Measurements from ENCODE around the gene PRKAG2. TPM values are rescaled to one million over a fixed set of nuclear protein-coding genes. Genes with fewer than 3 reads are reported as not detected.

Gene PRKAG2
- total RNA-seq, 1 experiment from 2014 or later, result 73.9 TPM

DNA sequence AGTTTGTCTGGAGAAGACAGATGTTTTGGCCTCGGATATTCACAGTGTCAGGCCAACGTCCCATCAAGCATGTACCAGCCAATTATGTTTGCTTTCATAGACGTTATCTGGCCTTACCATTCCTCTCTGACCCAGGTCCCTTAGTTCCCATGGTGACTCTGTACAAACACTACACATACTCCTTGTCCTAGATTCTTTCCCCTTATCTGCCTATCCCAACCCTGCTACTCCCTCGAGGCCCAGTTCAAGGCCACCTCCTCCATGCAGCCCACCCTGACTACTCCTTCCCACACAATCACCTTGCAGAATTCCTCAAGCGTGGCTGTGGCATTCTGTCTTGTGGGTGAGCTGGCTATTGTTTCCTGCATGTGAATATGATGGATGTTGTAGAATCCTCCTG lies 155.2 kb downstream of the PRKAG2 start:
- no peak overlapping the region for H3K27ac Mint-ChIP-seq (ENCODE audit: low read depth, unreplicated experiment)
- H3K36me3 Mint-ChIP-seq (ENCODE audit: insufficient read depth, unreplicated experiment), result no peaks in the 10 kb centered on the region
- ChIA-PET POLR2A (no interaction called here), CTCF (interaction anchor here (1.5 kb wide), 1 partner anchor 16 kb away, joined by 4 read pairs; no protein-coding TSS in a partner anchor)
- no peaks in the 10 kb centered on the region for H3K27me3 Mint-ChIP-seq (ENCODE audit: insufficient read depth, unreplicated experiment)
- intact Hi-C loops (cut with micrococcal nuclease), result no loop called here
- H3K4me3 Mint-ChIP-seq (ENCODE audit: unreplicated experiment), result no peak overlapping the region
- no peak for DNase-seq (ENCODE audit: unreplicated experiment)
- no peaks in the 10 kb centered on the region for H3K9me3 Mint-ChIP-seq (ENCODE audit: unreplicated experiment)
- no TSS peak for BruUV-seq (replicated peaks)
- TF ChIP-seq, protein P1, sequence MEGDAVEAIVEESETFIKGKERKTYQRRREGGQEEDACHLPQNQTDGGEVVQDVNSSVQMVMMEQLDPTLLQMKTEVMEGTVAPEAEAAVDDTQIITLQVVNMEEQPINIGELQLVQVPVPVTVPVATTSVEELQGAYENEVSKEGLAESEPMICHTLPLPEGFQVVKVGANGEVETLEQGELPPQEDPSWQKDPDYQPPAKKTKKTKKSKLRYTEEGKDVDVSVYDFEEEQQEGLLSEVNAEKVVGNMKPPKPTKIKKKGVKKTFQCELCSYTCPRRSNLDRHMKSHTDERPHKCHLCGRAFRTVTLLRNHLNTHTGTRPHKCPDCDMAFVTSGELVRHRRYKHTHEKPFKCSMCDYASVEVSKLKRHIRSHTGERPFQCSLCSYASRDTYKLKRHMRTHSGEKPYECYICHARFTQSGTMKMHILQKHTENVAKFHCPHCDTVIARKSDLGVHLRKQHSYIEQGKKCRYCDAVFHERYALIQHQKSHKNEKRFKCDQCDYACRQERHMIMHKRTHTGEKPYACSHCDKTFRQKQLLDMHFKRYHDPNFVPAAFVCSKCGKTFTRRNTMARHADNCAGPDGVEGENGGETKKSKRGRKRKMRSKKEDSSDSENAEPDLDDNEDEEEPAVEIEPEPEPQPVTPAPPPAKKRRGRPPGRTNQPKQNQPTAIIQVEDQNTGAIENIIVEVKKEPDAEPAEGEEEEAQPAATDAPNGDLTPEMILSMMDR (IDR thresholded peaks at IDR 0.05; ENCODE audit: unreplicated experiment), result no peak
- peaks cover 13% of the 10 kb centered on the region for H3K4me1 Mint-ChIP-seq (ENCODE audit: insufficient read depth, unreplicated experiment)

DNA sequence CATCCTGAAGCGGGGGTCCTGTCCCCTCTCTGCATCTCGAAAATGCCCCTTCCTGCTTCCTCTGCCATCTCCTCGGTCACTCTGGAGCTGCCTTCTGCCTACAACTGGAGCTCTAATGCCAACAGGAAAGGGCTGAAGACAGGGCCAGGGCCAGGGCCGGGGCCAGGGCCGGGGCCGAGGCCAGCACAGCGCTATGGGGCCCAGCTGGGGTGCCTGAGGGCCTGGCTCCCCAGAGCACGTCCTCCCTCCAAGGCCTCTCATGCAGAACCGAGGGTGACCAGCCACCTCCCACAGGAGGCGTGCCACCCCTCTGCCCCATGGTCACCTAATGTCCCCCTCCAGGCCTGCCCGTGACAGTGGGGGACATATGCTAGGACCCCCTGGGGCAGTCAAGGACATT lies 155.7 kb downstream of the PRKAG2 start:
- H3K27ac Mint-ChIP-seq (ENCODE audit: low read depth, unreplicated experiment), result no peak overlapping the region
- CTCF ChIA-PET, result interaction anchor here (1.5 kb wide), 1 partner anchor 15 kb away, joined by 4 read pairs; no protein-coding TSS in a partner anchor
- no peak overlapping the region for H3K4me3 Mint-ChIP-seq (ENCODE audit: unreplicated experiment)

DNA sequence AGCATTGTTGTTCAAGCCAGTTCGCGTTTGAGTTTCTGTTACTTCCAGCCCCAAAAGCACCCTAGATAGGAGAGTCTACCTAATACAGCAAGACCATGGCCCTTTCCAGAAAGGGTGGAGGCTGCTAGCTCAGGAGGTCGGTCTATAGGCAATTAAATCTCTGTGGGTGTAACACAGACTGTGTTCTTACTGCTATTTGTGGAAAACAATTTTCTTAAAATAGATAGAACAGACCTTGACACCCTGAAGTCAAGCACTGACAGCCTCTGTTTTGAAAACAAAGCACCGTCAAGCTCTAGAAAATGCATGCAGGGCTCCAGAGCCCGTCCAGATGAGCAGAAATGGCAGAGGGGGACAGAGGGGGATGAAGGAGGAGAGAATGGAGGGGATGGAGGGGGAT lies 156.6 kb downstream of the PRKAG2 start:
- no TSS peak for BruUV-seq (replicated peaks)

More for the DNA sequence above, 155.7 kb downstream of the PRKAG2 start:
- H3K27me3 Mint-ChIP-seq (ENCODE audit: insufficient read depth, unreplicated experiment), result no peaks in the 10 kb centered on the region
- POLR2A ChIA-PET, result no interaction called here
- H3K36me3 Mint-ChIP-seq (ENCODE audit: insufficient read depth, unreplicated experiment), result no peaks in the 10 kb centered on the region
- TF ChIP-seq, protein P1 (IDR thresholded peaks at IDR 0.05; ENCODE audit: unreplicated experiment), result no peak
- no TSS peak for BruUV-seq (replicated peaks)
- H3K9me3 Mint-ChIP-seq (ENCODE audit: unreplicated experiment), result no peaks in the 10 kb centered on the region
- intact Hi-C loops (cut with micrococcal nuclease), result no loop called here
- H3K4me1 Mint-ChIP-seq (ENCODE audit: insufficient read depth, unreplicated experiment), result peaks cover 12% of the 10 kb centered on the region
- DNase-seq (ENCODE audit: unreplicated experiment), result no peak

DNA sequence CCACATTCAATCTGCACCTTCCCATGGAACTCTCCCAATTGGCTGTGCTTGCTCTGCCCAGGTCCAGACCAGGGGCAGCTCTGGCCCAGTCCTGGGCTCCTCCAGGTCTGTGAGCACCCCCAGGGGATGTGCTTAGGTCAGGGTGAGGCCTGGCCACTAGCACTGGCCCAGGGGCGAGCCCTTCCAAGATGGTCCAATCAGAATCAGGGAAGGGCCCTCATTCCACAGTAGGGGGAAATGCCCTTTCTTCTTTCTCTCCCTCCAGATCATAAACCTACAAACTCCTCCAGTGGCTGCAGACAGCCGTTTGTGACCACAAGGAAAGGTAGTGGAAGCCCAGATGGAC lies 157.0 kb downstream of the PRKAG2 start:
- Mint-ChIP-seq H3K4me3 (ENCODE audit: unreplicated experiment) (no peak overlapping the region), H3K9me3 (ENCODE audit: unreplicated experiment) (no peaks in the 10 kb centered on the region), H3K4me1 (ENCODE audit: insufficient read depth, unreplicated experiment) (peaks cover 9% of the 10 kb centered on the region), H3K27me3 (ENCODE audit: insufficient read depth, unreplicated experiment) (no peaks in the 10 kb centered on the region), H3K27ac (ENCODE audit: low read depth, unreplicated experiment) (no peak overlapping the region), H3K36me3 (ENCODE audit: insufficient read depth, unreplicated experiment) (no peaks in the 10 kb centered on the region)
- CTCF ChIA-PET, result no interaction called here
- intact Hi-C loops (cut with micrococcal nuclease), result no loop called here
- TF ChIP-seq, protein P1 (IDR thresholded peaks at IDR 0.05; ENCODE audit: unreplicated experiment), result no peak
- DNase-seq (ENCODE audit: unreplicated experiment), result no peak
- no TSS peak for BruUV-seq (replicated peaks)
- POLR2A ChIA-PET, result interaction anchor here (0.6 kb wide), 1 partner anchor 99 kb away, joined by 3 read pairs; no protein-coding TSS in a partner anchor

More for the DNA sequence above, 156.6 kb downstream of the PRKAG2 start:
- H3K9me3 Mint-ChIP-seq (ENCODE audit: unreplicated experiment), result no peaks in the 10 kb centered on the region
- CTCF ChIA-PET, result no interaction called here
- H3K4me3 Mint-ChIP-seq (ENCODE audit: unreplicated experiment), result no peak overlapping the region
- no peaks in the 10 kb centered on the region for H3K36me3 Mint-ChIP-seq (ENCODE audit: insufficient read depth, unreplicated experiment)
- no peaks in the 10 kb centered on the region for H3K27me3 Mint-ChIP-seq (ENCODE audit: insufficient read depth, unreplicated experiment)
- no peak for DNase-seq (ENCODE audit: unreplicated experiment)
- POLR2A ChIA-PET, result interaction anchor here (0.6 kb wide), 1 partner anchor 99 kb away, joined by 3 read pairs; no protein-coding TSS in a partner anchor
- no peak overlapping the region for H3K27ac Mint-ChIP-seq (ENCODE audit: low read depth, unreplicated experiment)
- H3K4me1 Mint-ChIP-seq (ENCODE audit: insufficient read depth, unreplicated experiment), result peaks cover 12% of the 10 kb centered on the region
- intact Hi-C loops (cut with micrococcal nuclease), result no loop called here
- TF ChIP-seq, protein P1 (IDR thresholded peaks at IDR 0.05; ENCODE audit: unreplicated experiment), result no peak
